ENCODE data around the gene LPIN2.
A peak's percentile ranks its signal among the peaks of the same experiment; 100 is the strongest.

The LPIN2 gene

GRCh38 chr18:2984091-2984490 is 28.9 kb downstream of the LPIN2 start:
- no peak overlapping the region for H3K4me3 ChIP-seq (ENCODE audit: low read length)
- no peak for DNase-seq (ENCODE audit: low read depth)
- TF ChIP-seq, protein P1, sequence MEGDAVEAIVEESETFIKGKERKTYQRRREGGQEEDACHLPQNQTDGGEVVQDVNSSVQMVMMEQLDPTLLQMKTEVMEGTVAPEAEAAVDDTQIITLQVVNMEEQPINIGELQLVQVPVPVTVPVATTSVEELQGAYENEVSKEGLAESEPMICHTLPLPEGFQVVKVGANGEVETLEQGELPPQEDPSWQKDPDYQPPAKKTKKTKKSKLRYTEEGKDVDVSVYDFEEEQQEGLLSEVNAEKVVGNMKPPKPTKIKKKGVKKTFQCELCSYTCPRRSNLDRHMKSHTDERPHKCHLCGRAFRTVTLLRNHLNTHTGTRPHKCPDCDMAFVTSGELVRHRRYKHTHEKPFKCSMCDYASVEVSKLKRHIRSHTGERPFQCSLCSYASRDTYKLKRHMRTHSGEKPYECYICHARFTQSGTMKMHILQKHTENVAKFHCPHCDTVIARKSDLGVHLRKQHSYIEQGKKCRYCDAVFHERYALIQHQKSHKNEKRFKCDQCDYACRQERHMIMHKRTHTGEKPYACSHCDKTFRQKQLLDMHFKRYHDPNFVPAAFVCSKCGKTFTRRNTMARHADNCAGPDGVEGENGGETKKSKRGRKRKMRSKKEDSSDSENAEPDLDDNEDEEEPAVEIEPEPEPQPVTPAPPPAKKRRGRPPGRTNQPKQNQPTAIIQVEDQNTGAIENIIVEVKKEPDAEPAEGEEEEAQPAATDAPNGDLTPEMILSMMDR (conservative IDR thresholded peaks at IDR 0.05; ENCODE audit: low read length) = no peak

DNA sequence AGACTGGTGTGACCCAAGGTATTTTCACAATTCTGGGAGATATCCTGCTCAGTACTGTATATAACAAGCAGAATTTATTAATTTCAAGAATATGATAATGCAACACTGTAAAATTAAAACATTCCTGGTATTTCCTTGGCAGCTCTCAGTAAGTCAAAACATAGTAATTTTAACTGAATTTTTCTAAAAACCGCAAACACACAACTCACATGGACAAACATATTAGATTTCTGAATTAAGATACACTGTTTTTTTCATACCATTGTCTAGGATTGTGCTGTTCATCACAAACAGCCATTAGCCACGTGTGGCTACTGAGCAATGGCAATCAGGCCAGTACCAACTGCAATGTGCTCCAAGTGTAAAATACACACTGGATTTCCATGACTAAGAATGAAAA is 29.6 kb downstream of the LPIN2 start:
- TF ChIP-seq, protein P1 (conservative IDR thresholded peaks at IDR 0.05; ENCODE audit: low read length) = no peak
- no peak overlapping the region for H3K4me3 ChIP-seq (ENCODE audit: low read length)
- peak; percentile 39 for DNase-seq (ENCODE audit: low read depth)

DNA sequence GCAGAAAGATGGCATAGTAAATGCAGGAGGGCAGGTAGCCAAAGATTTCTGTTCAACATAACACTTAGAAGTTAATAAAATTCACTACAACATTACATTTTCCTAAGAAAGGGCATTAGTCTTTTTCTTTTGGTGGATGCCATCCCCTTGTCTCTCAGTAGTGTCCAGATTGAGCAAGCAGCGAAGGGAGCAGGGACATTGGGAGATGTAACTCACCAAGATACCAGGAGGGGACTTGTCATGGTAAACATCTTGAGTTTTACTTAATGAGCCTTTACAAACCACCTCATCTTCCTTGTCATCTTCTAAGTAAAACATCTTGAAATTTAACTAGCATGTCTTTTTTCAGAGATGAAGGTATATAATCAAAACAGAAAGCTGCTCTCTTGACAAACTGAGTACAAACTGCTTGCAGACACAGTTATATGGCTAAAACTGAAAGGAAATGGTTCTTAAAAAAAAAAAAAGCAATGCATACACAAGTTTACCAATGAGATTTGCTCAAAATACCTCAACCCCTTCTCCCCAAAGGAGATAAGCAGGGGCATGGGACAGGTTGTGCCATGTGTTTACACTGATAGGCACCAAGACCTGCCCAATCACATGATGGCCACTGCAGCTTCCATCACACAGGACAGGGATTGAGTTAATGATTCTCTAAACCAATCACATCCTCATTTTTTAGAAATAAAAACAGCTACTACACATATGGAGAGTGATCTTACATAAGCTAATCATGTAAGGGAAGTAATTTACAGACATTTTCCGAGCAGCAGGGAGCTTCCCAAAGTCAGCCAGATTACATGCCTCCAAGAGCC is 30.3 kb downstream of the LPIN2 start:
- no peak overlapping the region for H3K4me3 ChIP-seq (ENCODE audit: low read length)
- TF ChIP-seq, protein P1 (conservative IDR thresholded peaks at IDR 0.05; ENCODE audit: low read length) = 0 out of 2 replicates have a peak, but pooled peaks have one; percentile 12
- DNase-seq (ENCODE audit: low read depth) = no peak

- H3K4me3 ChIP-seq (ENCODE audit: low read length) = no peak overlapping the region
- DNase-seq (ENCODE audit: low read depth) = no peak
- TF ChIP-seq, protein P1 (conservative IDR thresholded peaks at IDR 0.05; ENCODE audit: low read length) = no peak
Observed at GRCh38 chr18:2982022-2982421, 30.9 kb downstream of the LPIN2 start.

- TF ChIP-seq, protein P1 (conservative IDR thresholded peaks at IDR 0.05; ENCODE audit: low read length) = no peak
- peak; percentile 82 for DNase-seq (ENCODE audit: low read depth)
- H3K4me3 ChIP-seq (ENCODE audit: low read length) = no peak overlapping the region
Observed at GRCh38 chr18:2981212-2981728, 31.7 kb downstream of the LPIN2 start.

DNA sequence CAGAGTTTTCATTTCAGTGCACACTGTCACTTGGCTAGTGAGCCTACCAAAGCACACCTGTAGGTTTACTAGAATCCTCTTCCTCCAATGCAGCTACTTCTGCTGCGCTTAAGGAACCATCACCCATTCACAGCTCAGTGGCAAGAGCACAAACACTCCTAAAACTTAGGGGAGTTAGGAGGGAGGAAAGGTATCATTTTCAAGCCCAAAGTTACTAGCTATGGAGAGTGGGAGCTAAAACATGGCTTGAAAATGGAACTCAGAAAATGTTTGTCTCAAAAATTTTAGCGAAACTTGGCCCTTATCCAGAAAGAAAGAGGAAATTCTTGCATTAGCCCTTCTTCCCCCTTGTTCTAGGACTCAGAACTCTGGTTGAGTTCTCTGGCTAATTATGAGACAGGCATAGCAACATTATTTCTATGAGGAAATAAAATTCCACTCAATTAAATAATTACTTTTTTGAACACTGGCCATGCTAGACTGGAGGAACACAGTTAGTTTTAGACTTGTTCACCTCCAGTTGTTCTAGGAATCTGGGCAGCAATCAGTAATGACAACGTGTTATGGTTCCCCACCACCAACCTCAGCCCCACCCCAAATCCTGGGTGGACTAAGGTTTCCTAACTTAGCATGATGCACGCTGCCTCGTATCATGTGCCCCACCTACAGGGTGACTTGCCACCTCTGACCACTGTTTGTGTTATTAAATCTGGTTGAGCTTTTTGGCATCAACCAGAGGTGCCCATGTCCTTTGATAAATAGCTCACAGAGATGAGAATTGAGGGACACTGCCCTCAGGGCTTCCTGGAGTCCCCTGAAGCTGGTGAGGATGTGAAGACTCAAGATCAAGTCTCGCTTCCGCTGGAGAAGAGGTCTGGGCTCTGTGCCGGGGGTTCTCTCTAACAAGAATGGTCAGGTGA is 32.8 kb downstream of the LPIN2 start:
- no peak for DNase-seq (ENCODE audit: low read depth)
- no peak overlapping the region for H3K4me3 ChIP-seq (ENCODE audit: low read length)
- TF ChIP-seq, protein P1 (conservative IDR thresholded peaks at IDR 0.05; ENCODE audit: low read length) = no peak

Measured in AG10803 (cell line).